GM23248 (cell line): Measurements from ENCODE around the gene RNF19B.

Source experiments
- EZH2 ChIP-seq: fragments of 200-600 bp; sonication (generic); IDR thresholded peaks from 2 replicates; pipeline ENCODE4 v1.6.1; 2018; ENCODE audit warnings: antibody characterized with exemption, mild to moderate bottlenecking; ENCODE audit not compliant: insufficient read depth, poor library complexity, severe bottlenecking
- EZH2phosphoT487 ChIP-seq: fragments of 200-600 bp; sonication (generic); IDR thresholded peaks from 2 replicates; pipeline ENCODE4 v1.6.1; 2018; ENCODE audit warnings: antibody characterized with exemption, moderate library complexity, mild to moderate bottlenecking, low read depth; ENCODE audit not compliant: insufficient read depth

- TF ChIP-seq EZH2 (no peak), EZH2phosphoT487 (no peak)
Observed at GRCh38 chr1:32894681-32895080, 69.9 kb downstream of the RNF19B start.
